GM12873 (cell line): Measurements from ENCODE around the gene IPPK.

ENCODE experiments used
- TF ChIP-seq, protein P1 (sequence below): IDR thresholded peaks from 2 replicates; pipeline ENCODE4 v1.5.1; 2012; ENCODE audit warnings: low read depth, mild to moderate bottlenecking, moderate library complexity, low read length, control low read depth; ENCODE audit not compliant: insufficient read depth; ENCODE audit errors: missing control alignments

IPPK gene

DNA sequence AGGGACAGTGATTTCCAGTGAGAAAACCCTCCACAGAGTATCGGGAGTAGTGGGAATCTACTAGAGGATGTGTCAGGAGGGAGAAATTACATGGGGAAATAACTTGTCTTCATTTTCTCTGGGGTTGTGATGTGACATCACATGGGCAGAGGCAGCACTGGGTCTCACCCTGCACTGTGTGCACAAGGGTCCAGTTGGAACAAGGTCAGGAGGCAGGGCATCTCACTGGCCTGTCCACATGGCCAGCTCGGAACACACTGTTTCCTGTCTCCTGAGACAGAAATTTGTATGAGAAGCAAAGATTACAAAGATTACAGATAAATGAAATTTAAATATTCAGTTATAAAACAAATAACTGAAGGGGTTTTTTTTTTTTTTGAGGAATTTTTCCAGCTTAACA, 71.5 kb downstream of the IPPK start:
- TF ChIP-seq, protein P1, sequence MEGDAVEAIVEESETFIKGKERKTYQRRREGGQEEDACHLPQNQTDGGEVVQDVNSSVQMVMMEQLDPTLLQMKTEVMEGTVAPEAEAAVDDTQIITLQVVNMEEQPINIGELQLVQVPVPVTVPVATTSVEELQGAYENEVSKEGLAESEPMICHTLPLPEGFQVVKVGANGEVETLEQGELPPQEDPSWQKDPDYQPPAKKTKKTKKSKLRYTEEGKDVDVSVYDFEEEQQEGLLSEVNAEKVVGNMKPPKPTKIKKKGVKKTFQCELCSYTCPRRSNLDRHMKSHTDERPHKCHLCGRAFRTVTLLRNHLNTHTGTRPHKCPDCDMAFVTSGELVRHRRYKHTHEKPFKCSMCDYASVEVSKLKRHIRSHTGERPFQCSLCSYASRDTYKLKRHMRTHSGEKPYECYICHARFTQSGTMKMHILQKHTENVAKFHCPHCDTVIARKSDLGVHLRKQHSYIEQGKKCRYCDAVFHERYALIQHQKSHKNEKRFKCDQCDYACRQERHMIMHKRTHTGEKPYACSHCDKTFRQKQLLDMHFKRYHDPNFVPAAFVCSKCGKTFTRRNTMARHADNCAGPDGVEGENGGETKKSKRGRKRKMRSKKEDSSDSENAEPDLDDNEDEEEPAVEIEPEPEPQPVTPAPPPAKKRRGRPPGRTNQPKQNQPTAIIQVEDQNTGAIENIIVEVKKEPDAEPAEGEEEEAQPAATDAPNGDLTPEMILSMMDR: no peak

DNA sequence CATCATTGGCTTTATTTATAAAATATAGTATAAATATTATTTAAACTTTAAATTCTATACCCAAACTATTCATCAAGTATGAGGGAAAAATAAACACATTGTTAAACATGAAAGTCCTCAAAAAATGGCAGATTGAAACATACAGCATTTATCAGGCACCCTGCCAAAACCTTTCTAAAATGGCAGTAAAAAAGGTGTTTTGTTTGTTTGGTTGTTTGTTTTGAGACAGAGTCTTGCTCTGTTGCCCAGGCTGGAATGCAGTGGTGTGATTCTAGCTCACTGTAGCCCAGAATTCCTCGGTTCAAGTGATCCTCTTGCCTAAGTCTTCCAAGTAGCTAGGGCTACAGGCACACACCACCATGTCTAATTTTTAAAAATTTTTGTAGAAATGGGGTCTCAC, 74.0 kb downstream of the IPPK start:
- TF ChIP-seq, protein P1: no peak

DNA sequence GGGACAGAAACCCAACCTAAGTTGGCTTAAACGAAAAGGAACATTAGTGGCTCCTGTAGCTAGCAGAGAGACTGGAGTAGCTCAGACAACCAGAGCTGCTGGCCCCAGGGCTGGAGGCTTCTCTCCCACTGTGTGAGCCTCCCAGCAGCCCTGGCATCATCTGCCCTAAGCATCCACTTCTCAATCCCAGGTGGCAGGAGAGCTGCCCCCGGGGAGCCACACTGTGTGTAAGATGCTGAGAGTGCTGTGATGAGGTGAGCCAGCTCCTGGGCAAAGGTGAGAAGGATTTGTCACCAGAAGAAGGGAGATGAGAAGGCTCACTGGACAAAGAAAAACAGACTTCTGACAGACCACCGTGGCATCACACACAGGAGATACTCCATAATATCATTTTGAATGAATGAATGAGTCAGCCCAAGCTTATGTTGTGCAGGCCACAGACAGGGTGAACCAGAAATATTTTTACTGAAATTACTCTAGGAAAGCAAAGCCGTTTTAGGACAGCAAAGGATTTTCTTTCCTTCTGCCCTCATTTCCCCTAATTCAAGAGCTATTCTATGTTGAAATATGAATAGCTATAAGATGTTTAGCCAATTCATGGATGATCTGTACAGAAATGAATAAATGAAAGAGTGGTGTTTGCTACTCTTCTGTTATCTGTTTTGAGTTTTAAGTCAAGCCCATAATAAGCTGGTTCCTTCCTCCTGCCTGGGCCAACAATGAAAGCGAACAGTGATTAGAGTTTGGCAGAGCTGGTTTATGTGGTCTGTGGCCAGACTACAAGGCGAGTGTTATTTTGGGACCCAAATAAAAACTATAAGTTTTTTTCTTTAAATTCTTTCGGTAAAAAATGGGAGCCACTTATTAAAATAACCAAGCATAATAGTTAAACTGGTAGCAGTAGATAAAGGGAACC, 76.7 kb downstream of the IPPK start:
- TF ChIP-seq, protein P1: no peak

DNA sequence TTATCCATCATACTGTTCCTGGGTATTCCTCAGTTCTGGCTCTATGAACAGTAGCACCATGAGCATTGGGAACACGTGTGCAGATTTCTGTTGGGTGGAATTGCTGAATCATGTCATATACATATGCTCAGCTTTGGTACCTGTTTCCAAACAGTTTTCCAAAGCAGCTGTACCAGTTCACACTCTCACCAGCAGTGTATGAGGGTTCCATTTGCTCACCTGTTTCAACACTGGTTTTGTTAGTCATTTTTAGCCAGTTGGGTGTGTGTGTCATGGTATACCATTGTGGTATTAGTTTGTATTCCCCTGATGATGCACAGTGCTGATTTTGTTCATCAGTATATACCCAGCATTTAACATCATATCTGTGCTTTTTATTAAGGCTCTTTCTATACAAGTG, 77.4 kb downstream of the IPPK start:
- TF ChIP-seq, protein P1: no peak

- TF ChIP-seq, protein P1: no peak
Observed at GRCh38 chr9:92590377-92590776, 79.6 kb downstream of the IPPK start.

GRCh38 chr9:92589923-92590322, 80.0 kb downstream of the IPPK start:
- TF ChIP-seq, protein P1: no peak

DNA sequence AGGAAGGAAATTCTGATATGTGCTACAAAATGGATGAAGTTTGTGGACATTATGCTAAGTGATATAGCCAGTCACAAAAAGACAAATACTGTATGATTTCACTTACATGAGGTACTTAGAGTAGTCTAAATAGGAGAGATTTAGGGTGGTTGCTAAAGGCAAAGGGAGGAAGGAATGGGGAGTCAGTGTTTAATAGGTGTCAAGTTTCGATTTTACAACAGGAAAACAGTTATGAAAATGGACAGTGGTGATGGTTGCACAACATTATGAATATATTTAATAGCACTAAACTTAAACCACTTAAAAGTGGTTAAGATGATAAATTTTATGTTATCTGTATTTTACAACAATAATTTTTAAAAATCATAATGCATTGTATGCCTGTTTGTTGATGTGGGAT, 93.8 kb downstream of the IPPK start:
- TF ChIP-seq, protein P1: no peak
